Epithelial cell of proximal tubule (primary cell): ENCODE data around the gene INPP5A. TPM values are rescaled to one million over a fixed set of nuclear protein-coding genes. Genes with fewer than 3 reads are reported as not detected.

Experiments used
- DNase-seq: peaks from one replicate; pipeline ENCODE4 v3.0.0-alpha.2; 2011; ENCODE audit warnings: low read depth
- H3K4me3 ChIP-seq: 2 replicates; pipeline ENCODE4 v1.5.1; 2011; ENCODE audit warnings: low read depth, mild to moderate bottlenecking, low read length
- total RNA-seq: library from RNA; depleted of rRNA; stranded (reverse); fragments of >200 nt; gene quantifications from 2 replicates; pipeline ENCODE4 v1.2.3, GENCODE V29; 2015
- TF ChIP-seq, protein P1 (sequence below): conservative IDR thresholded peaks from 2 replicates; pipeline ENCODE4 v1.5.1; 2012; ENCODE audit warnings: low read depth, mild to moderate bottlenecking, low read length

The INPP5A gene
- total RNA-seq, 1 donor from 2014 or later: 30.4 TPM

DNA sequence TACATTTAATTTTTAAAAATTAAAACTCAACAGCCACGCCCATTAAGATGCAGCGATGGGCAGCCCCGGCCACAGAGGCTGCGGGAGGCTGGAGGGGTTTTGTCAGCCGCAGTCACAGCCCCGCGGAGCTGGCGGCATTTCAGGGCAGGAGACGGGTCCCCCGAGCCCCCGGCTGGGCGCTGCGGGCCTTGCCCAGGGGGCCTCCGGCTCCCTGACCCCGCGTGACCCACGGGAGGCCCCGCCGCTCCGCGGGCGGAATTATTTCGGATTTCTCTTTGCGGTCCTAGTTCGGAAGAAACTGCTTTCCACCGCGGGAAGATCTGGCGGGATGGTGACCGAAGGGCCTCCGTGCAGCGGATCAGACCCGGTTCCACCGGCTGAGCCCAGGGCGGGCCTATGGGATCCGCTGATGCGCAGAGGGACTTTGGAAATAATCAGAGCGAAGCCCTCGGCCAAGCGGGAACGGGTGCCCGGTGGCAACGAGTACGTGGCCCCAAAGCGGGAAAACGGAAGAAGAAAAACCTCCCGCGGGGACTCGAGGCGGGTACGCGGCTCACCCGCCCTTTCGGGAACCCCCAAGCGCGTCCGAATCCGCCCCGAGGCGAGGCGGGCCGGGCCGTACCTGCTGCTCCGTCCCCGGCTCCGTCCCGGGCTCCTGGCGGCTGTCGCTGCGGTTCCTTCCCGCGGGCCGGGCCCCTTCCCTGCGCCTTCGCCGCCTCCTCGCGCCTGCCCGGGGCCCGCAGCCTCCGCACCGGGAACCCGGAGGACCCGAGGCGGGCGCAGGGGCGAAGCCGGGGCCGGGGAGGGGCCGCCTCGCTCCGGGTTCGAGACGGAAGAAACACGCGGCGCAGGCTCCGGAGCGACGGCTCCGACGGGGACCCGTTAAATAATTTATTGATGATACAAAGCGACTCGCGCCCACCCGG is 246.6 kb downstream of the INPP5A start:
- no peak overlapping the region for H3K4me3 ChIP-seq
- TF ChIP-seq, protein P1, sequence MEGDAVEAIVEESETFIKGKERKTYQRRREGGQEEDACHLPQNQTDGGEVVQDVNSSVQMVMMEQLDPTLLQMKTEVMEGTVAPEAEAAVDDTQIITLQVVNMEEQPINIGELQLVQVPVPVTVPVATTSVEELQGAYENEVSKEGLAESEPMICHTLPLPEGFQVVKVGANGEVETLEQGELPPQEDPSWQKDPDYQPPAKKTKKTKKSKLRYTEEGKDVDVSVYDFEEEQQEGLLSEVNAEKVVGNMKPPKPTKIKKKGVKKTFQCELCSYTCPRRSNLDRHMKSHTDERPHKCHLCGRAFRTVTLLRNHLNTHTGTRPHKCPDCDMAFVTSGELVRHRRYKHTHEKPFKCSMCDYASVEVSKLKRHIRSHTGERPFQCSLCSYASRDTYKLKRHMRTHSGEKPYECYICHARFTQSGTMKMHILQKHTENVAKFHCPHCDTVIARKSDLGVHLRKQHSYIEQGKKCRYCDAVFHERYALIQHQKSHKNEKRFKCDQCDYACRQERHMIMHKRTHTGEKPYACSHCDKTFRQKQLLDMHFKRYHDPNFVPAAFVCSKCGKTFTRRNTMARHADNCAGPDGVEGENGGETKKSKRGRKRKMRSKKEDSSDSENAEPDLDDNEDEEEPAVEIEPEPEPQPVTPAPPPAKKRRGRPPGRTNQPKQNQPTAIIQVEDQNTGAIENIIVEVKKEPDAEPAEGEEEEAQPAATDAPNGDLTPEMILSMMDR: no peak
- no peak for DNase-seq

DNA sequence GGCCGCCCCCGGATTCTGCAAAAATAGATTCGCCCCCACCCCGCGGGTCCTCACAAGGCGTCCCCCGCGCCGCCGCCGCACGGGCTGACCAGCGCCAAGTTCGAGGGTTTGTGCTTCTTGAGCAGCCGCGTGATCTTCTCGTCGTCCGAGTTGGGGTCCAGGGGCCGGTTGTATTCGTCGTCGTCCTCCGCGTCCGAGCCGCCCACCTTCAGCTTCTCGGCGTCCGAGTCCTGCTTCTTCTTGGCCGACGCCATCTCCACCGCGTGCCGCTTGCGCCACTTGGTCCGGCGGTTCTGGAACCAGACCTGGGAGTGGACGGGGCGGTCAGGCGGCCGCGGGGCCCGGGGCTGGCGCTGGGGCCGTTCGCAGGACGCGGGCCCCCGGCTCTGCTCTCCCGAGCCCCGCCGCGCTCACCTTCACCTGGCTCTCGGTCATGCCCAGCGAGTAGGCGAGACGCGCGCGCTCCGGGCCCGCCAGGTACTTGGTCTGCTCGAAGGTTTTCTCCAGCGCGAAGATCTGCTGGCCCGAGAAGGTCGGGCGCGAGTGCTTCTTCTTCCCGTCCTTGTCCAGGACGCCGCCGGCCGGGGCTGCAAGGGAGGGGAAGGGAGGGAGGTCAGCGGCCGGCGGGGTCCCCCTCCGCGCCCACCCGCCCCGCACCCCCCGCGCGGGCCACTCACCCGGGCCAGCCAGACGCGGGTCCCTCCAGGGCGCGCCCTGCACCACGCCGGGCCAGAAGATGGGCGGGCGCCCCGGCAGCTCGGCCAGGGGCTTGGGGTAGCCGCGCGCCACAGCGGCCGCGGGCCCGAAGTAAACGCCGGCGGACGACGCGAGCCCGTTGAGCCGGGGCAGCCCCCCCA is 247.5 kb downstream of the INPP5A start:
- TF ChIP-seq, protein P1: no peak
- no peak for DNase-seq
- H3K4me3 ChIP-seq: no peak overlapping the region

DNA sequence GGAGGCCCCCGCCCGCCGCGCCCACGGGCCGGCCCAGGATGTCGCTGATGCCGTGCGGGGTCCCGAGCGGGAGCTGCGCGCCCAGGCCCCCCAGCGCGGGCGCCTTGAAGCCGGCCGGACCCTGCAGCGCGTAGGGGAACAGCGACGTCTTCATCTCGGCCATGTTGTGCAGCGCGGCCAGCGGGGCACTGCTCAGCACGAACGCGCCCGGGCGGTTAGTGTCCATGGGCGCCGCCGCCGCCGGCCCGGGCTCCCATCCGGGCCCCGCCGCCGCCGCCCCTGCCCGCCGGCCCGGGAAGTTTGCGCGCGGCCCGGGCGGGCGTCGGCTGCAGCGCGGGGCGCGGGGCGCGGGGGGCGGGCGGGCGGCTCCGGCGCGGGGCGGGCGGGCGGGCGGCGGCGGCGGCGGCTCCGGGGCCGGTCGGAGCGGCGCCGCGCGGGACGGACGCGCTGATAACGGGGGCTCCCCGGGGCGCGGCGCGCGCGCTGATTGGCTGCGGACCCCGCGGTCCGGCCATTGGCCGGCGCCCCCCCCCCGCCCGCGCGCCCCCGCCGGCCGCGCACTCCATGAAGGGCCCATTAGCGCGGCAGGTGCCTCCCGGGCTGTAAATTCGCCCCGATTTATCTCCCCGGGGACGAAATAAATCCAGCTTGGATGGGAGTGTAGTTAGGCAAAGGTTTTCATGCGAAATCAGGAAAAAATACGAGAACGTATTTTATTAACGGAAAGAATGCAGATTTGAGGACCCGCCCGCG is 248.3 kb downstream of the INPP5A start, which contains the start of gene NKX6-2:
NKX6-2 (minus strand) TSS at position 425 of the 753 bp plus-strand sequence; CDS start at position 226, 199 bp downstream.
- no peak within 1 kb of the TSS for H3K4me3 ChIP-seq
- DNase-seq: no peak
- TF ChIP-seq, protein P1: no peak

DNA sequence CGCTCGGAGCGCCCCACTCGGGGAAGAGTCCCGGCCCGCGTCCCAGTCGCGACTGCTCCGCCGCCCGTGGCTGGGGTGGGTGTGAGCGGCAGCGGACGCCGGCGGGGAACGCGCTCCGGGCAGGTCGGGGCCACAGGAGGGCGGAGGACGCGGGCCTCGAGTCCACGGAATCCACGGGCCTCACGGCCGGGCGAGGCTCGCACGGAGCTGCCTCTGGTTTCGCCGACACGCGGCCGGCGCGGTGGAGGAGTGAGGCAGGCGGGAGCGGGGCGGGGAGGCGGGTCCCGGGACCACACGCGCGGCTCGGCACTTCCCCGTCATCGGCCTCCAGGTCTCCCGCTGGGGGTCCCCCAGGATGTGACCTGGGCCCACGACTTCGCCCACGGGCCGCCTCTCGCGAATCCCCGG is 248.9 kb downstream of the INPP5A start:
- no peak overlapping the region for H3K4me3 ChIP-seq

DNA sequence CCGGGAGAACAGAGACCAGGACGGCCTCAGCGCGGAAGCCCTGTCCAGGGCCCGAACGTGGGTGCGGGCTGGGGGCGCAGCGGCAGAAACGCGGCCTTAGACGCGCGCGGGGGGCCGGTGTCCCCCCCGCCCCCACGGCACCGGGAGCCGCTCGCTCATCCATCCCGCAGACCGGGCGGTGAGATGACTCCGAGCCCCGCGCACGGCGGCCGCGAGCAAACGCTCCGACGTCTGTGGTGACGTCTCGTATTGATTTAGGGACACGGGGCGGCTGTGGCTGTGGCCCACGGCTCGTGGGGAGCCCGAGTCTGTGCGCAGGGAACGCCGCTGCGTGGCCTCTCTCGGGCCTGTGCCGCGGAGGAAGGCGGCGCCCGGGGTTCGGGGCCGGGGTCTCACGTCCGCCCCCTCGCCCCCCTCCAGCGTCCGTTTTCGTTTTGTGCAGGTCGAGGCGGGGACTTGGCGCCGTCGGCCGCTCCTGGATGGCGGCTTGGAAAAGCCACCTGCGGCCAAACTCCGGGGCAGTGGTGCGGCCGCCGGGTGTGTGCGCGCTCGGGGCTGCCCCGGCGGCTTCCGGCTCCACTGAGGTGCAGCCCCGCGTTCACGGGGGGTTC is 249.4 kb downstream of the INPP5A start:
- DNase-seq: no peak
- TF ChIP-seq, protein P1: no peak
- no peak overlapping the region for H3K4me3 ChIP-seq

More for the DNA sequence above, 248.9 kb downstream of the INPP5A start:
- DNase-seq: no peak
- TF ChIP-seq, protein P1: no peak
